ENCODE data around the gene CISH.

DNA sequence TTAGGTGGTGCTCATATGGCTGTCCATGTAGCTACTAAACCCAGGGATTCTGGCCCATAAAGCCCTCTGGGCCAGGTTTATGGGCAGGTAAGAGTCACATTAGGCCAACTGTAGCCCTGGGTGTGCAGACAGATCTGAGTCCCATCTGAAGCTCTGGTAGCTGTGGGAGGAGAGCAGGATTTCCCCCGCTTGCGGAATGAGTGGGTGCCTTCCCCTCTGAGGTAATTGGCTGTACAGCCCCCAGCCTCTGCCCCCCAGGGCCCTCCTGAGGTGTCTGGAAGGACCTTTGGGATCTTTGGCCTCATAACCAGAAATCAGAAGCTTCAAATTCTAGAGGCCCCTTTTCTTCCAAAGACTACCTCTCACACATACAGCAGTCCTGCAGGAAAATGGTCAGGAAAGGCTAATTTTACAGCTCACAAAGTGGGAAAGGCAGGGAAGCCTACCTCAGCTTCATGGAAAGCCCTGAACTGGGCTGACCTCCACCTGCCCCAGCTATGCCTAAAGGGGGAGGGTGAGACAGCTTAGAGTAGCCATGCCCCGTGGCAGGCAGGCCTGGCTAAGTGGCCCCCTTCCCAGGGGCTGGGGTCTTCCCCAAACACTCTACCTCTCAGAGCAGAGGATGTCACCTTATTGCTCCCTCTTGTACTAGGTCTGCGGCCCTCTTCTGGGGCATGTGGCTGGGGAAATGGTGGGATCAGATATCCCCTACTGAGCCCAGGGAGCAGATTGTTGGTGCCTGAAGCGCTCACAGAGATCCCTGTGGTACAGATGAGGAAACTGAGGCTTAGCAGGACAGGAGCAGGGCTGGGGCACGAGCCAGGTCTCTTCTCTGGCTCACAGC lies 25.4 kb downstream of the CISH start:
- TF ChIP-seq, protein P1, sequence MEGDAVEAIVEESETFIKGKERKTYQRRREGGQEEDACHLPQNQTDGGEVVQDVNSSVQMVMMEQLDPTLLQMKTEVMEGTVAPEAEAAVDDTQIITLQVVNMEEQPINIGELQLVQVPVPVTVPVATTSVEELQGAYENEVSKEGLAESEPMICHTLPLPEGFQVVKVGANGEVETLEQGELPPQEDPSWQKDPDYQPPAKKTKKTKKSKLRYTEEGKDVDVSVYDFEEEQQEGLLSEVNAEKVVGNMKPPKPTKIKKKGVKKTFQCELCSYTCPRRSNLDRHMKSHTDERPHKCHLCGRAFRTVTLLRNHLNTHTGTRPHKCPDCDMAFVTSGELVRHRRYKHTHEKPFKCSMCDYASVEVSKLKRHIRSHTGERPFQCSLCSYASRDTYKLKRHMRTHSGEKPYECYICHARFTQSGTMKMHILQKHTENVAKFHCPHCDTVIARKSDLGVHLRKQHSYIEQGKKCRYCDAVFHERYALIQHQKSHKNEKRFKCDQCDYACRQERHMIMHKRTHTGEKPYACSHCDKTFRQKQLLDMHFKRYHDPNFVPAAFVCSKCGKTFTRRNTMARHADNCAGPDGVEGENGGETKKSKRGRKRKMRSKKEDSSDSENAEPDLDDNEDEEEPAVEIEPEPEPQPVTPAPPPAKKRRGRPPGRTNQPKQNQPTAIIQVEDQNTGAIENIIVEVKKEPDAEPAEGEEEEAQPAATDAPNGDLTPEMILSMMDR (IDR thresholded peaks at IDR 0.05): no peak
- TF ChIP-seq EZH2 (IDR thresholded peaks at IDR 0.05): no peak
- no peak for TF ChIP-seq EZH2phosphoT487 (IDR thresholded peaks at IDR 0.05)
